T-cell (primary cell): ENCODE measurements around the gene PLEKHA8. TPM values are rescaled to one million over a fixed set of nuclear protein-coding genes. Genes with fewer than 3 reads are reported as not detected.

Source experiments
- ATAC-seq, 4 experiments: fragments of 200-7000 bp in 3 of 4; fragments of 150-1000 bp in 1 of 4; cut with Tn5 transposase; replicated peaks in 1 of 4; 1 replicate in 3 of 4; 2 replicates in 1 of 4; pipeline ENCODE4 v1.10.0; 2021; ENCODE audit warnings: moderate library complexity in 3 of 4, mild to moderate bottlenecking in 2 of 4, moderate number of reproducible peaks in 1 of 4
- CTCF ChIA-PET, 2 donors: fragments of 300-600 bp; sonication (Branson Sonifier 250); formaldehyde crosslinking; loops; one replicate each; lab custom pipeline; 2022; ENCODE audit warnings: antibody characterized with exemption in 2 of 2; lab: Charles Lee
- POLR2A ChIA-PET, 2 donors: fragments of 300-600 bp; sonication (Branson Sonifier 250); formaldehyde crosslinking; loops; one replicate each; lab custom pipeline; 2022; ENCODE audit warnings: antibody characterized with exemption in 2 of 2; lab: Charles Lee
- DNase-seq, 35 experiments: peaks; one replicate each; pipeline versions ENCODE4 v3.0.0 to v3.0.0-alpha.2; 2013 to 2023
- H3K27ac ChIP-seq: one replicate; pipeline ENCODE4 v1.5.1; 2013; ENCODE audit warnings: low read length
- H3K27me3 ChIP-seq, 2 experiments: replicated peaks in 1 of 2; 1 replicate in 1 of 2; 2 replicates in 1 of 2; pipeline versions ENCODE4 v1.6.1 to v1.7.0; 2013; ENCODE audit warnings: low read length in 1 of 2, mixed read lengths in 1 of 2; ENCODE audit not compliant: control insufficient read depth in 2 of 2, insufficient read depth in 2 of 2; ENCODE audit errors: extremely low read depth in 1 of 2
- H3K36me3 ChIP-seq, 2 donors: 1 replicate in 1 of 2; 2 replicates in 1 of 2; pipeline versions ENCODE4 v1.6.1 to v1.7.0; 2013; ENCODE audit warnings: low read length in 1 of 2; ENCODE audit not compliant: control insufficient read depth in 2 of 2, insufficient read depth in 1 of 2; ENCODE audit errors: extremely low read depth in 1 of 2
- H3K4me1 ChIP-seq, 2 experiments: 1 replicate in 1 of 2; 2 replicates in 1 of 2; pipeline versions ENCODE4 v1.6.1 to v1.7.0; 2013; ENCODE audit warnings: low read length in 2 of 2, mixed read lengths in 1 of 2; ENCODE audit not compliant: insufficient read depth in 2 of 2, control insufficient read depth in 1 of 2; ENCODE audit errors: extremely low read depth in 1 of 2
- H3K4me3 ChIP-seq, 2 donors: 1 replicate in 1 of 2; 2 replicates in 1 of 2; pipeline versions ENCODE4 v1.5.1 to v1.7.0; 2013; ENCODE audit warnings: mild to moderate bottlenecking in 2 of 2, low read length in 1 of 2, moderate library complexity in 1 of 2; ENCODE audit not compliant: control insufficient read depth in 1 of 2; ENCODE audit errors: extremely low read depth in 1 of 2
- H3K9me3 ChIP-seq: 2 replicates; pipeline ENCODE4 v1.7.0; 2013
- H3K27ac Mint-ChIP-seq, 2 donors: one replicate each; pipeline ENCODE4 v1.8.0; 2020 to 2021; ENCODE audit warnings: mild to moderate bottlenecking in 2 of 2, mixed read lengths in 2 of 2
- H3K27me3 Mint-ChIP-seq, 2 donors: one replicate each; pipeline ENCODE4 v1.8.0; 2021 to 2022; ENCODE audit warnings: mixed read lengths in 2 of 2
- H3K36me3 Mint-ChIP-seq: one replicate; pipeline ENCODE4 v1.8.0; 2021; ENCODE audit warnings: mixed read lengths
- H3K4me1 Mint-ChIP-seq, 3 donors: one replicate each; pipeline ENCODE4 v1.8.0; 2020 to 2022; ENCODE audit warnings: mixed read lengths in 3 of 3, mild to moderate bottlenecking in 1 of 3
- H3K4me3 Mint-ChIP-seq, 3 donors: one replicate each; pipeline ENCODE4 v1.8.0; 2020 to 2022; ENCODE audit warnings: mild to moderate bottlenecking in 3 of 3, mixed read lengths in 3 of 3, moderate library complexity in 3 of 3
- H3K9me3 Mint-ChIP-seq, 3 donors: one replicate each; pipeline ENCODE4 v1.8.0; 2020 to 2022; ENCODE audit warnings: mixed read lengths in 3 of 3
- WGBS: methylation state at CpG from one replicate; pipeline ENCODE4 v1.1.5; 2013; ENCODE audit warnings: missing lambda C conversion rate; ENCODE audit not compliant: insufficient coverage; 5-methylcytosine and 5-hydroxymethylcytosine counted together
- total RNA-seq, 35 experiments: library from RNA in 6 of 35; stranded (reverse) in 6 of 35; fragments of 120-200 nt in 1 of 35; gene quantifications; one replicate each; pipeline versions ENCODE4 v1.2.1 to v1.2.4 and lab custom pipeline; 2013 to 2026

Gene PLEKHA8
- total RNA-seq, 5 donors from 2014 or later (not counting 1 experiment from before 2014, with no cell fraction given), result 8.6 to 11.2 (median 9.9) TPM

DNA sequence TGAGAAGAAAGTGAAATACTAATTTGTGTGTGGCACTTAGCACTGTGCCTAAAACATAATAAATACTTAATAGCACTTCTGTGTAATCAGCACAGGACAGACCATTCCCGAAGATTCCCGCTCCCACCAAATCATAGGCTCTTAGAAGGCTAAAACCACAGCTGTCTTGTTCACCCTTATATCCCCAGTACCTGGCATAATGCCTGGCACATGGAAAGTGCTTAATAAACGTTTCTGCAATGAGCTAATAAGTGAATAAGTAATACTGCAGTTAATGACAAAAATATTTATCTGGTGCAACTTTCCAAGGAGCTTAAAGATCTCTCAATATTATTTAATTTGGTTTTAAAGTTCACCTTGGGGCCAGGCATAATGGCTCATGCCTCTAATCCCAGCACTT, 149.8 kb downstream of the PLEKHA8 start:
- ATAC-seq (no peak), DNase-seq (no peak)
- ChIA-PET POLR2A (no interaction called here), CTCF (interaction anchor here in 1 of 2 donors (0.8 kb wide), 1 partner anchor 1256 kb away, joined by 3 read pairs; no protein-coding TSS in a partner anchor)
- peaks cover 0 to 16% of the 10 kb centered on the region in 2 experiments for H3K4me1 ChIP-seq
- H3K4me1 Mint-ChIP-seq, result peaks cover 7 to 18% (median 9%) of the 10 kb centered on the region in 3 donors
- no peaks in the 10 kb centered on the region for H3K36me3 Mint-ChIP-seq
- no peaks in the 10 kb centered on the region for H3K36me3 ChIP-seq
- no peaks in the 10 kb centered on the region for H3K9me3 Mint-ChIP-seq
- no peaks in the 10 kb centered on the region for H3K9me3 ChIP-seq
- no peak overlapping the region for H3K27ac Mint-ChIP-seq
- no peak overlapping the region for H3K4me3 ChIP-seq
- H3K27ac ChIP-seq, result no peak overlapping the region
- H3K4me3 Mint-ChIP-seq, result no peak overlapping the region
- WGBS, result no CpG with 5 or more reads among the region's 3 CpGs
- H3K27me3 ChIP-seq, result no peaks in the 10 kb centered on the region
- no peaks in the 10 kb centered on the region for H3K27me3 Mint-ChIP-seq

DNA sequence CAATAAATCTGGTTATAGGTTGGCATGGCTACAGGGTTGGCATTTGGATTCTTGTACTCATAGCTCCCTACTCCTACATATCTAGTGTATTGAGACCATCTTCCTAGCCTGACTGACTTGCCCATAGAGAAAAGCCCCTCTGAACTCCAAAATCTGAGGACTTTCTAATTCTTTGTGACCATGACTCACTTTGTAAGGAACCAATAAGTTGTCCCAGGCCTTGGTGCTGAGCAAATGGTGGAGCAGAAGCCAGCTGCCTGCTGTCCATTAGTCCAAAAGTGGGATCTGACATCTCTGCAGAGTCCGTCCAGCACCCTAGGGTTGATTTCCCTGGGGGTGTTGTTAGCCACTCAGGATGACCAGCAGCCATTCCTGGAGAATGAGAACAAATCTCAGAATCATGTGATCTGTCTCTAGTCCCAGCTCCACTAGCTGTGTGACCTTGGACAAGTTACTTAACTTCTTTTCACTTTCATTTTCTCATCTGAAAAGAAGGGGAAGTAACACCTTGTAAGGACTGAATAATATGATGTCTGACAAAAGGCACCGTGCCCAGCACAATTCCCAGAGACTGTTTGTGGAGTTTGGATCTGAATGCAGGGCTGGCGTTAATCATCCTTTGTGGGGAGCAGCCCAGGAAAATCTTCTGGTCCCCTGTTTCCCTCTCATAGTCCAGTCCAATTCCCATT, 150.7 kb downstream of the PLEKHA8 start:
- Histone ChIP-seq H3K27me3 (no peaks in the 10 kb centered on the region), H3K9me3 (no peaks in the 10 kb centered on the region), H3K27ac (no peak overlapping the region), H3K36me3 (no peaks in the 10 kb centered on the region), H3K4me1 (peaks cover 0 to 16% of the 10 kb centered on the region in 2 experiments), H3K4me3 (no peak overlapping the region)
- Mint-ChIP-seq H3K27ac (peak overlapping the region in 1 of 2 donors; percentile 21), H3K4me3 (no peak overlapping the region), H3K27me3 (no peaks in the 10 kb centered on the region), H3K4me1 (peaks cover 7 to 18% (median 9%) of the 10 kb centered on the region in 3 donors), H3K36me3 (no peaks in the 10 kb centered on the region), H3K9me3 (no peaks in the 10 kb centered on the region)
- ATAC-seq, result no peak
- peak in 1 of 35 experiments; percentile 20 for DNase-seq
- WGBS, result 56% methylated on average over 2 of the region's 3 CpGs
- ChIA-PET POLR2A (no interaction called here), CTCF (interaction anchor here in 1 of 2 donors (0.6 to 0.8 kb wide), 2 partner anchors 15 to 1257 kb away, joined by 3 to 5 read pairs; no protein-coding TSS in a partner anchor)

Other genes starting within 250 kb of the PLEKHA8 start
- gene WIPF3, start 221.9 kb upstream of the PLEKHA8 start, total RNA-seq, result under 1 TPM in 3 of 5 donors, not detected in 2; 0.06 to 0.16 (median 0.07) TPM
- gene SCRN1, start 38.6 kb upstream of the PLEKHA8 start, total RNA-seq, result 10 to 100 TPM in 1 of 5 donors, 1 to 10 TPM in 4; 3.4 to 12.5 (median 5.7) TPM
- gene FKBP14, start 1.7 kb upstream of the PLEKHA8 start, total RNA-seq, result 1 to 10 TPM; 4.2 to 5.0 (median 4.5) TPM
- 10 to 100 TPM; 17.3 to 26.3 (median 22.8) TPM for gene MTURN, start 106.6 kb downstream of the PLEKHA8 start, total RNA-seq